Suprapubic skin (tissue), 3 donors: ENCODE measurements around the gene LRCH1.

ENCODE experiments used
- CTCF ChIP-seq, 2 donors: fragments of 200-600 bp in 1 of 2; fragments of 450-650 bp in 1 of 2; sonication (generic) in 1 of 2; IDR thresholded peaks; one replicate each; pipeline ENCODE4 v1.5.1; 2016 to 2019; ENCODE audit warnings: antibody characterized with exemption in 2 of 2, mild to moderate bottlenecking in 1 of 2, moderate library complexity in 1 of 2
- EP300 ChIP-seq: sonication (generic); formaldehyde crosslinking; IDR thresholded peaks from one replicate; pipeline ENCODE4 v1.6.1; 2017; ENCODE audit warnings: antibody characterized with exemption
- POLR2A ChIP-seq, 2 donors: fragments of 450-650 bp; IDR thresholded peaks; one replicate each; pipeline ENCODE4 v1.6.1; 2017; ENCODE audit warnings: antibody characterized with exemption in 2 of 2, mild to moderate bottlenecking in 2 of 2, moderate library complexity in 2 of 2

DNA sequence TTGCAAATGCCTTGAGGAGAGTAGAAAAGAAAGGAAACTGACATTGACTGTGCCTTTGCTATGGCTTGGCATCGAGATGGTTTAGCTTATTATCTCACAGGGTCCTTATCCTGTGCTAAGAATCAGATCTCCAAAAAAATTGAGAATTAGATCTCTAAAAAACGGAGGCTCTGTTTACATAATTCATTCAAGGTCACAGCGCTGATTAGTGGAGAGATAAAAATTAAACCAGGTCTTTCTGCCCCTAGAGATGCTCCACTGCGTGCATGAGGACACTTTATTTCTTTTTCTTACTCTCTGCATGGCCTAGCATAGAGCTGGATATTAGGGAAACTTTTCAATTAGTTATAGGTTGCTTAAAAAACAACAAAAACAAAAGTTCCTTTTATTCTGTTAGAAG lies 17.3 kb downstream of the LRCH1 start:
- TF ChIP-seq CTCF (IDR thresholded peaks at IDR 0.05): no peak
- TF ChIP-seq EP300: no peak
- no peak for TF ChIP-seq POLR2A (IDR thresholded peaks at IDR 0.05)
